KOPT-K1 (cell line): ENCODE measurements around the gene RNF26.

Experiments
- H3K27ac ChIP-seq: fragments of 200-600 bp; sonication (generic); 2 replicates; pipeline ENCODE4 v1.5.1; 2016; ENCODE audit warnings: antibody characterized with exemption, mild to moderate bottlenecking, low read depth, low read length; ENCODE audit not compliant: poor library complexity, severe bottlenecking
- H3K36me3 ChIP-seq: fragments of 200-600 bp; sonication (generic); 2 replicates; pipeline ENCODE4 v1.5.1; 2017; ENCODE audit warnings: antibody characterized with exemption, mild to moderate bottlenecking, low read length, moderate library complexity; ENCODE audit not compliant: insufficient read depth
- H3K9me3 ChIP-seq: fragments of 200-600 bp; sonication (generic); 2 replicates; pipeline ENCODE4 v1.5.1; 2017; ENCODE audit warnings: antibody characterized with exemption, low read length, mild to moderate bottlenecking; ENCODE audit not compliant: insufficient read depth, poor library complexity, severe bottlenecking

Gene RNF26

GRCh38 chr11:119350302-119350701 is 16.0 kb downstream of the RNF26 start:
- no peak overlapping the region for H3K27ac ChIP-seq
- H3K36me3 ChIP-seq, result no peaks in the 10 kb centered on the region
- no peaks in the 10 kb centered on the region for H3K9me3 ChIP-seq

GRCh38 chr11:119351232-119351631 is 16.9 kb downstream of the RNF26 start:
- Histone ChIP-seq H3K9me3 (no peaks in the 10 kb centered on the region), H3K27ac (no peak overlapping the region), H3K36me3 (no peaks in the 10 kb centered on the region)

GRCh38 chr11:119352857-119353260 is 18.5 kb downstream of the RNF26 start:
- H3K9me3 ChIP-seq, result no peaks in the 10 kb centered on the region
- no peak overlapping the region for H3K27ac ChIP-seq
- H3K36me3 ChIP-seq, result no peaks in the 10 kb centered on the region

GRCh38 chr11:119355091-119355843 is 20.9 kb downstream of the RNF26 start:
- Histone ChIP-seq H3K27ac (no peak overlapping the region), H3K36me3 (no peaks in the 10 kb centered on the region), H3K9me3 (no peaks in the 10 kb centered on the region)

GRCh38 chr11:119356349-119357031 is 22.2 kb downstream of the RNF26 start:
- Histone ChIP-seq H3K9me3 (no peaks in the 10 kb centered on the region), H3K36me3 (no peaks in the 10 kb centered on the region), H3K27ac (no peak overlapping the region)

GRCh38 chr11:119357074-119357473 is 22.7 kb downstream of the RNF26 start:
- Histone ChIP-seq H3K9me3 (no peaks in the 10 kb centered on the region), H3K36me3 (no peaks in the 10 kb centered on the region), H3K27ac (no peak overlapping the region)

- Histone ChIP-seq H3K27ac (no peak overlapping the region), H3K36me3 (no peaks in the 10 kb centered on the region), H3K9me3 (no peaks in the 10 kb centered on the region)
Measured at GRCh38 chr11:119359365-119360214, 25.3 kb downstream of the RNF26 start.

- no peak overlapping the region for H3K27ac ChIP-seq
- H3K9me3 ChIP-seq, result no peaks in the 10 kb centered on the region
- H3K36me3 ChIP-seq, result no peaks in the 10 kb centered on the region
Measured at GRCh38 chr11:119361056-119361787, 26.9 kb downstream of the RNF26 start.

GRCh38 chr11:119361941-119362725 is 27.8 kb downstream of the RNF26 start:
- Histone ChIP-seq H3K36me3 (no peaks in the 10 kb centered on the region), H3K9me3 (no peaks in the 10 kb centered on the region), H3K27ac (no peak overlapping the region)

- Histone ChIP-seq H3K36me3 (no peaks in the 10 kb centered on the region), H3K9me3 (no peaks in the 10 kb centered on the region), H3K27ac (no peak overlapping the region)
Measured at GRCh38 chr11:119362741-119363080, 28.4 kb downstream of the RNF26 start.

- Histone ChIP-seq H3K36me3 (no peaks in the 10 kb centered on the region), H3K9me3 (no peaks in the 10 kb centered on the region), H3K27ac (no peak overlapping the region)
Measured at GRCh38 chr11:119363081-119363850, 28.9 kb downstream of the RNF26 start.

- Histone ChIP-seq H3K36me3 (no peaks in the 10 kb centered on the region), H3K27ac (no peak overlapping the region), H3K9me3 (no peaks in the 10 kb centered on the region)
Measured at GRCh38 chr11:119363851-119364590, 29.7 kb downstream of the RNF26 start.

GRCh38 chr11:119365071-119365591 is 30.8 kb downstream of the RNF26 start:
- H3K9me3 ChIP-seq, result no peaks in the 10 kb centered on the region
- no peaks in the 10 kb centered on the region for H3K36me3 ChIP-seq
- no peak overlapping the region for H3K27ac ChIP-seq
